IPS DF 4.7 (cell line): ENCODE data around the gene ZMYND10.

Source experiments
- DNase-seq: peaks from one replicate; pipeline ENCODE4 v3.0.0-alpha.2; 2013; ENCODE audit warnings: low spot score; ENCODE audit errors: extremely low read depth

The ZMYND10 gene

DNA sequence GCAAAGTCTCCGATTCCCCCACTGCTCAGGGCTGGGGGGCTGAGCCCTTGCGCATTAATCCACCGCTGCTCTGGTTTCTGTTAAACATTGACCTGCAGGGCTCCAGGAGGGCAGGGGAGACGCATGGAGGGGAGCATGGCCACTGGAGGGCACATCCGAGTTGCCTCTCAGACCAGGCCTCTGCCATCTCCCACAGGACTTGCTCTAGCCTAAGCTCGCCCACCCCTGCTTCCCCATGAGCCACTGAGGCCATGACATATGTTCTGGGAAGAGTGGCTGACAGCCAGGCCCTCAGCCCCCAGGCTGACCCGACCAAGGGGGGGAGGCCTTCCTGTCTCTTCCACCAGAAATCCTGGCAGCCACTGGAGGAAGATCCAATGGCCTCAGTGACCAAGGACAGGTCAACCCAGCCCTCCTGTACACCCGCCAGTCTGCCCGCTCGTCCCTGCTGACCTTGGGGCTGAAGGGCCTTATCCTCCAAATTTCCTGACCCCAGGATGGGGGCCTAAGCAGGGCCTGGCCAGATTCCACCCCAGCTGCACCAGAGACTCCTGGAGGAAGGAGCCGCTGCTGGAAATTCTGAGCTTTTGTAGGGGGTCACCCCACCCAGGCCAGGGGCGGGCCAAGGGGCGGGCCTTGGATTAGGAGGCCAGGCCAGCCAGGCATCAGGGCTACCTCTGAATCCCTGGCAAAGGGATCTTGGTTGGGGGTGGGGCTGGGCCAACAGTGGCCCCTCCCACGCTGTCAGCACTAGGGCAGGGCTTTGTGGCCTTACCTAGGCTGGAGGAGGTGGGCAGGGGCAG, 42.3 kb downstream of the ZMYND10 start, which contains the start of gene HYAL1:
HYAL1 (minus strand) TSS at position 562 of the 803 bp plus-strand sequence. CDS start 618 bp downstream, outside the sequence.
- no peak for DNase-seq

DNA sequence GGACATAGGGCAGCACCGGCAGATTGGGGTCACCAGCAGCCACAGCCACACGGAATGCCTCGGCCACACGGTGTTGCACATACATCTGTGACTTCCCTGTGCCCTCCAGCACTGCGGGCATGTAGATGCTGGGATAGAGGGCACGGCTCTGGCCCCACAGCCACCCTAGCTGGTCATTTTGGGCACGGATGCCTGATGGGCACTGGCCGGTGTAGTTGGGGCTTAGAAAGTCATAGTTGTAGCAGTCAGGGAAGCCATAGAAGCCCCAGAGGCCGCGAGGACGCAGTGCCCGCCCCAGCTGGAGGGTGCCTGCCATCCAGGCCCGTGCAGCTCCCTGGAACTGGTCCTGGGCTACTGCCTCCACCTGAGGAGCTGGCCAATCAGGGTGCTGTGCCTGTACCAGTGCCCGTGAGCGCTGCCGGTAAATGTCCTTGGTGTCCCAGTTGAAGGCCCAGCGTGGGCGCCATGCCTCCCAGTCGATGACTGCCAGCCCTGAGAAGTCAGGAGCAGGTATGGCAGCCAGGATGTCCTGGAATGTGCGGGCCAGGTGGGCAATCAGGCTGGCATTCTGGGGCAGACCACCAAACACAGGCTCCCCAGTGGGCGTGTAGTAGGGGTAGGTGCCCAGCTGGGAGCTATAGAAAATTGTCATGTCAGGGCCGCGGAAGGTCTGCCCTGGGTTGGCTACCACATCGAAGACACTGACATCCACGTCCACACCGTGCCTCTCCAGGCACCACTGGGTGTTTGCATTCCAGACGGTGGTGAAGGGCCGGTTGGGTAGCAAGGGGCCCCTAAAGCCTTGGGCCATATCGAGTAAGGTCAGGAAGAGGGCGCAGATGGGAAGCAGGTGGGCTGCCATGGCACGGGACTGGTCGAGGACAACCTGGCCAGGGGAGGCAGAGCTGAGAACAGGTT, 43.2 kb downstream of the ZMYND10 start:
- no peak for DNase-seq

DNA sequence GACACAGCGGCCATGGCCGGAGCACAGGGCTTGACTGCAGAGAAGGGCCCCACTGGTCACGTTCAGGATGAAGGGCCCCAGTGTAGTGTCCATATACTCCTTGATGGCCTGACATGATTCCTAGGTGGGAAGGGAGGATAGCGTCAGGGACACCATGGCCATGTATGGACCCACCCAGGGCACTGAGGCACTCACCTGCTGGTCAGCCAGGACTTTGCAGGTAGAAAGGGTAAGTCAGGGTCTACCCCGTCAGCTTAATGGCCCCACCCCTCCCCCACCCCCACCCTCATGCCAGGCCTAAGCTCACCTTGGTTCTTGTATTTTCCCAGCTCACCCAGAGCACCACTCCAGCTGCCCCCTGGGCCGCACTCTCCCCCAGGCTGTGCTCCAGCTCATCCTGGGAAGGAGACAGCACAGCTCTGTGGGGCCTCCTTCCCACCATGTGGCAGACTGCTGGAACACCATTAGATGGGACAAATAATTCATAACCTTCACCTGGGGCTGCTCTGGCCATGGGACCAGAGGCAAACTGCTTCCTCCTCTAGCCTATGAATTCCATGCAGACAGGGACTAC, 44.8 kb downstream of the ZMYND10 start:
- DNase-seq: no peak

DNA sequence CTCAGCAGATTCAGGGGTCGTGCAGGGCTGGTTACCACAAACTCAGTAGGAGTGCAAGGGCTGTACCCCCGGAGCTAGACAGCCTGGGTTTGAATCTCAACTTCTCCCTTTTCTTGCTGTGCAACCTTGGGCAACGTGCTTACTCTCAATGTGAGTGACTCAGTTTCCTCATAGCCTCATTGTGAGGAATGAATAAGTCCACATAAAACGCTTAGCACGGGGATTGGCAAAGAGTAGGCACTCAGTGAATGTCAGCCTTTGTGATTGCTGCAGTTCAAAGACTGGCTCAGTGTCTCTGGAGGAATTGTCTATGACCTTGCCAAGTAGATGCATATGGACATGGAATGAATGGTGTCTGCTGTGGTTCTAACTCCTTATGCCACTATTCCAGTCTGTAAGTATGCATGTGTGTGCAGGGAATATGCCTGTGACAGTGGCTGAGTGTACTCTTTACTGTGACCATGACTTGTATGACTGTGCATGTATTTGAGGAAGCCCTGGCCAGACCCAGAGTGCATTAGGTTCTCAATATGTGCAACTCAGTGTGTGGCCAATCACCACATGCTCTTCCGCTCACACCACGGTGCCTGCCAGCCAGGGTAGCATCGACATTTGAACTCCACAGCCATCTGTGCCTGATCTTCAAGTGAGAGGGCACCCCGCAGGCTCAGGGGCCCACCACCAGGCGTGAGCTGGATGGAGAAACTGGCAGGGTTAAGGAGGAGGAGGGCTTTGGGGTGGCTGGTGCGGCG, 45.4 kb downstream of the ZMYND10 start:
- DNase-seq: no peak

DNA sequence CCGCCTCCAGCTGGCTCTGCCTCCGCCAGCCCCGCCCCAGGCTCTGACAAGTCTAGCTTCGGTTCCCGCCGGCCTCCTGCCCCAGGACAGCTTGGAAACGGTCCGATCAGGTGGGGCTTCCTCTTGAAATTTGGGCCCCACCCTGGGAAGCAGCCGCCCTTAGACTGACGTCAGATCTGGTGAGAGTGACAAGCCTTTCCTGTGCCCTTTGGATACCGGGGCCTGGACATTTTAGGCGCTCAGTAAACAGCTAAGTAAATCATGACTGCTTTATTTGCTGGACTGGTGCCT, 45.9 kb downstream of the ZMYND10 start:
- DNase-seq: no peak

DNA sequence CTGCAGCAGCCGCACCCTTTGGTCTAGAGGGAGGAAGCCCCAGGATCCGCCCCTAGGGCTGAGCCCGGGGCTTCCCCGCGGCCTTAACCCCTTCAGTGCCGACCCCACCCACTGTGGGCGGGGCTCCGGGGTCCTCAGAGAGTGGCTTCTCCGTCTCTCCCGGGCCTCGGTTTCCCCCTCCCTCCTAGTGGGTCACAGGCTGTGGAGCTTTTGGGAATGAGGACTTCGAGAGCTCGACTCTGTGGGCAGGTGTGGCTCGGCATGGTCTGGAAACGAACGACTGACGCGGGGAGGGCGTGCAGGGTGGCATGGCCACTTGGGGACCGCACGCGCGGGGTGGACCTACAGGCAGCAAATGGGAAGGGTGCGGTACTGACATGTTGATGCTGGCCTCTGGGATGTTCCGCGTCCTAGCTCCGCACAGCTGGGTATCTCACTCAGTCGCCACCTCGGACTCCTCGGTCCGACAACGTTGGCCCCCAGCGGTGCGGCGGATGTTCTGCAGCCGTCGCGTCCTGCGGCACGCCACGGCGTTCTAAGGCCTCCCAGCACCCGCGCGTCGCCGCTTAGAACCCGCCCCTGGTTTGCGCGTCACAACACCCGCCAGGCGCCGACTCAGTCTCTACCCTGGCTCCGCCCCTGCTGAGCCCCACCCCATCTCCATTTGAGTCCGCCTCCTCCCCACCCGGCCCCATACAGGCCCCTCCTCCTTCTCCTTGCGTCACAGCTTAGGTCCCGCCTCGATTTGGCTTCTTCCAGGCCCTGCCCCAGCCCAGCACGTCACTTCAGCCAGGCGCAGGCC, 46.5 kb downstream of the ZMYND10 start, which contains the start of the genes HYAL3 and NAA80:
HYAL3 (minus strand) TSS at position 570 of the 802 bp plus-strand sequence. CDS start 3,803 bp downstream, outside the sequence.
NAA80 (minus strand) TSS at position 570 of the 802 bp plus-strand sequence. CDS start 1,942 bp downstream, outside the sequence.
- DNase-seq: no peak

DNA sequence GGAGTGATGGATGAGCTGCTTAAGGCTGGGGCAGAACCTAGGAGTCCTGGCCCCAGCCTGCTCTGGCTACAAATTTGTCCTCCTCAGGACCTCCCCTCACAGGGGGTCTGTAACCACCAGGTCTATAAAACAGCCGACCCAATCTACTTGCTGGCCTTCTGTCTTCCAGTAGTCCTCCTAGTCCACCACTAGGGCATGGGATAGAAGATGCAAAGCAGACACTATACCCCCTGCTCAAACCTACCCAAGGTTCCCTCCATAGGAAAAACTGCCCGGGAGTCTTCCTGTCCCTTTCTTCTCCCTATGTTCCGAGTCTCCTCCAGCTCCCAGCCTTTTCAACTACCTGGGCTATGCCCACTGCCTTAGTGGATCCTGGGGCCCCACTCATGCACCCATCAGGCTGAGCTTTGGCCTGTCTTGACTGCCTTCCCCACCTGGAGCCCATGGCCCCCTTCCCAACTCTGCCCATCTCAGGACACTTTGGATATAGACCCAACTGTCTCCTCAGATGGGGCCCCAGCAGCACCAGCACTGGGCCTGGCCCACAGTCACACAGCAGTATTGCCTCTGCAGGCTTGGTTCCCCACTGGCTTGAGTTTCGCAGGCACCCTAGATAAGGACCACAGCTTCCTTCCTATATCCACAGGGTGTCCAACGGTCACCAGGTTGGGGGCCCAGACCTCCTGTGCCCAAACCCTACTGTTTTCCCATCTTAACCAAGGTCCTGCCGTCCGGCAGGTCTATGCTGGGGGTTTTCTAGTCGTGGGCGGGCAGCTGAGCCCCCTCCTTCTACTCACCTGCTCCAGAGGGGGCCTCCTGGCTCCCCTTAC, 47.4 kb downstream of the ZMYND10 start:
- no peak for DNase-seq

DNA sequence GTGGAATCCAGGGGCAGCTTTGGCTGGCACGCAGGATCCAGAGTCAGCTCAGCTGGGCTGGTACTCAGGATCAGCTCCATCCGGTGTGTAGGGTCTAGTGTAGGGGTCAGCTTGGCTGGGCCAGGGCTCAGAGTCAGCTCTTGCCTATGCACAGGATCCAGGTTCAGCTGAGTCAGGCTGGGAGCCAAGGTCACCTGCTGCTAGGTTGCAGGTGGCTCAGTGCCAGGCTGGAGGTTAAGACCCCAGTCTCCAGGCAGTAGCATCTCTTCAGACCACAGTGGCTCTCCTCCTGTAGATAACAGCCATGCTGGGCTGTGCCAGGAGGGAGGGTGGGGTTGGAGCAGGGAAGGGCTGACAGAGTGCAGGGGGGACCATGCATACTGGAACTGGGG, 48.2 kb downstream of the ZMYND10 start:
- DNase-seq: no peak

DNA sequence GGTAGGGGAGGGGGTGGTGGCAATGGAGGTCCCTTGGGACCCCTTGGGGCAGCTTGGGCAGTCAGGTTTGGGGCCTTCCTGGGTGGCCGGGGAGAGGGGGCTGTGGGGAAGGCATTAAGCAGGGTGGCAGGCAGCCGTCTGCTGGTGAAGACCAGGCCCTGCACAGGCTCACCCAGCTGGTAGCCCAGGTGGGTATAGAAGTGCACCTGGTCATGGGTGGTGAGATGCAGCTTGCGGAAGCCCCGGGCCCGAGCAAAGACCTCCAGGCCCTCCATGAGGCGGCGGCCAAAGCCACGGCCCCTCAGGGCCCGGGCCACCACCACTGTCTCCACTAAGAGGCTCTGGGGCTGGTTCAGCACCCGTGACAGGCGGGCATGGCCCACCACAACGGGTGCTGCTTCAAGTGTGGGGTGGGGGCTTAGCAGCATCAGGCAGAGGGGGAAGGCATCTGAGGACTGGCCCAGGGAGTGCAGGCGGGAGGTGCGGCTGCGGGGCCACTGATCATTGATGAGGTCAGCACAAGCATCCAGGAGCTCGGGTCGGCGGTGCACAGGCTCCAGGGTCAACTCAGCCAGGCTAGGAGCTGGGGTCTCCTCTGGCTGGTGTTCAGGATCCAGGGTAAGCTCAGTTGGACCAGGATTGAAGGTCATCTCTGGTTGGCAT, 48.7 kb downstream of the ZMYND10 start:
- DNase-seq: no peak

DNA sequence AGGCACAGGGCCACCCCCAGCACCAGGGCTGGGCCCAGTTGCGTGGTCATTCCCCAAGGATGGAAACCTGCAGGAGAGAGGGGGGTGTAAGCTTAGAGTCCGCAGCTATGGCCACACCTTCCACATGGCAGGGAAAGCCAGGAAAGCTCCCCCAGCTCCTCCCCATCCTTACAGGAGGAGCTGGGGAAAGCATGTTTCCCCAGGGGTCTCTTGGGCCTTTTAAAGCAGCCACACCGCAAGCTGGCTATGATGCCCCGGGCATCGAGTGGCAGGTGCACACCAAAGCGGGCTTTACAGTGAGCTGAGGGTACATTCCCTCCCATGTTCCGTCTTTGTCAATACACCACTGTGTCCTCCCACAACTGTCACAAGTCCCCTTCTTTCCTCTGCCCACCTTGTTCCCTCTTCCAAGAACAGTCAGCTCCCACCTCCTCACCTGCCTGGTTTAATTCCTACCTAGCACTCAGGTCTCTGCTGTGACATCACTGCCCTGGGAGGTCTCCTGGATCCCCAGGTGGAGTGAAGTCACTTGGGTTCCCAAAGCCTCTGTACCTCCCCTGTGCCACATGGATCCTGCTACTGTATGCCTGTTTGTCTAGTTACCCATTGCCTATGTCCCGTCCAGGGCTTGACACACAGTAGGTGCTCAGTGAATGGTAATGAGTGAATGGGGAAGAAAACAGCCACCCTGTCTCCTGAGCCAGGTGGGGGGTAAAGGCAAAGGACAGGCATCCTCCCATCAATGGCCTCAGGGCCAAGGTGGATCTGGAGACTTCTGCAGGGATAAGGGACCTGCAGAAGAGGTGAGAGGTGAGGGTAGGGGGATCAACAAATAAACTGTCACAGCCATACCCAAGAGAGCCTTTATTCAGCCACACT, 49.7 kb downstream of the ZMYND10 start:
- DNase-seq: no peak

DNA sequence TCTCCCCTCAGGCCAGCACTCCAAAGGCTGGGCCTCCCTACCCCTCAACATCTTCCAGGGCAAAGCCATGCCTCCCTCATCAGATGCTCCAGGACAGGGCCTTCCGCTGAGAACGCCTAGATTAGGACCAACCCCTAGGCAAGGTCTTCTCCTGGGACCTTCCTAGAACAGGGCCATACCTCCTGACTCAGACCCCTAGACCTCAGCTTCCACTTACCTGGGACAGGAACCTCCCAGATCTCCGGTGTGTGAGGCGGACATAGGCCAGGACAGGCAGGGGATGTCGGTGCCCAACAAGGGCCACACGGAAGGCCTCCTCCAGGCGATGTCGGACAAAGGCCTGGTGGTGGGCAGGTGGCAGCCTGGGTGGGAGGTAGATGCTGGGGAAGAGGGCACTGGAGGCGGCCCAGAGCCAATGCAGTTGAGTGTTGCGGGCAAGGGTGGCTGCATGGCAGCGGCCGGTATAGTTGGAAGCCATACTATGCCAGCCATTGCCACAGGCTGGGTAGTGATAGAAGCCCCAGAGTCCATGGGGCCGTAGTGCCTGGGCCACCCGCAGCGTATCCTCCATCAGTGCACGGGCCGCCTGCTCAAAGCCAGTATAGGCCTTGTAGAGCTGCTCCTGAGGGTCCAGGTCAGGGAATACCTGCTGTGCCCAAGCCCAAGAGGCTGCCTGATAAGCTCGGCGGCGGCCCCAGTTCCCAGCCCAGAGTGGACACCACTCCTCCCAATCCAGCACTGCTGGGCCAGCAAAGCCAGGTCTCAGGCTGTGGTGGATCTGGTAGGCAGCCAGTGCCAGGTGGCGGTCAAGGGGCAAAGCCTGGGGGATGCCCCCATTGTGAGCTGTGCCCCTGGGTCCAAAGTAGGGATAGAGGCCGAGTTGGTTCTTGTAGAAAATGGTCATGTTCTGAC, 50.8 kb downstream of the ZMYND10 start:
- no peak for DNase-seq

DNA sequence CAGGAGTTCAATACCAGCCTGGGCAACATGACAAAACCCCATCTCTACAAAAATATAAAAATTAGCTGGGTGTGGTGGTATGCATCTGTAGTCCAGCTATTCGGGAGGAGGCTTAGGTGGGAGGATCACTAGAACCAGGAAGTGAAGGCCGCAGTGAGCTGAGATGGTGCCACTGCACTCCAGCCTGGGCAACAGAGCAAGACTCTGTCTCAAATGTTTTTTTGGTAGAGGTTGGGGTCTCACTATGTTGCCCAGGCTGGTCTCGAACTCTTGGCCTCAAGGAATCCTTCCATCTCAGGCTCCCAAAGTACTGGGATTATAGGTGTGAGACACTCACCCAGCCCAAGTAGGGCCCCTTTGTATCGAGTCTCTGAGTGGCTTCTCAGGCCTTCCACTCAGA, 51.4 kb downstream of the ZMYND10 start:
- DNase-seq: no peak

DNA sequence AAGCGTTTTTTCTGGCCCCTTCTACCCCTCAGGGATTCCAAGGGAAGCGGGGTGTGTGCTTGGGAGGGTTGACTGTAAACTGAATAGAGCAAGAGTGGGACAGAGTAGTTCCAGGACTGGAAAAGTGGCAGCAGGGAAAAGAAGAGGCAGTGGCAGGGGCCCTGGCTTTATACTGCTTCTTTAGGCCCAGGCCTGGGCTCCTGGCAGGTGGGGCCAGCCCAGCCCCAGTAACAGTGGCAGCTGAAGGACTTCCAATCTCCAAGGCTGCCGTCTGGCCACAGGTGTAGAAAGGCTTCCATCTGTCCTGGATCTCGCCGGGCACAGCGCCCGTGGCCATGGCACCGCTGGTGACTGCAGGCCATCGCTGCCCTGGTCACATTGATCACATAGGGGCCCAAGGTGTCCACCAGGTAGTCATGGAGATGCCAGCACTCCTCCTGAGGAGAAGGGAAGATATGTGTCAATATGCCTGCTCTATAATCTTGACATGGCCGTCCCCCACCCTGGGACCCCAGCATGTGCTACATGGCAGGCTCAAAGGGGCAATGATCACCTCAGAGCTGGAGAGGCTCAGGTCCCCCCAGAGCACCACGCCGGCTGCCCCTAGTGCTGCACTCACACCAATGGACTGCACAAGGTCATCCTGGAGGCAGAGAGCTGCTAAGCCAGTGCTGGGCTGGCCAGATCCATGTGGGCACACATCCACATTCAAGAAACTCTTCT, 52.3 kb downstream of the ZMYND10 start:
- DNase-seq: no peak

DNA sequence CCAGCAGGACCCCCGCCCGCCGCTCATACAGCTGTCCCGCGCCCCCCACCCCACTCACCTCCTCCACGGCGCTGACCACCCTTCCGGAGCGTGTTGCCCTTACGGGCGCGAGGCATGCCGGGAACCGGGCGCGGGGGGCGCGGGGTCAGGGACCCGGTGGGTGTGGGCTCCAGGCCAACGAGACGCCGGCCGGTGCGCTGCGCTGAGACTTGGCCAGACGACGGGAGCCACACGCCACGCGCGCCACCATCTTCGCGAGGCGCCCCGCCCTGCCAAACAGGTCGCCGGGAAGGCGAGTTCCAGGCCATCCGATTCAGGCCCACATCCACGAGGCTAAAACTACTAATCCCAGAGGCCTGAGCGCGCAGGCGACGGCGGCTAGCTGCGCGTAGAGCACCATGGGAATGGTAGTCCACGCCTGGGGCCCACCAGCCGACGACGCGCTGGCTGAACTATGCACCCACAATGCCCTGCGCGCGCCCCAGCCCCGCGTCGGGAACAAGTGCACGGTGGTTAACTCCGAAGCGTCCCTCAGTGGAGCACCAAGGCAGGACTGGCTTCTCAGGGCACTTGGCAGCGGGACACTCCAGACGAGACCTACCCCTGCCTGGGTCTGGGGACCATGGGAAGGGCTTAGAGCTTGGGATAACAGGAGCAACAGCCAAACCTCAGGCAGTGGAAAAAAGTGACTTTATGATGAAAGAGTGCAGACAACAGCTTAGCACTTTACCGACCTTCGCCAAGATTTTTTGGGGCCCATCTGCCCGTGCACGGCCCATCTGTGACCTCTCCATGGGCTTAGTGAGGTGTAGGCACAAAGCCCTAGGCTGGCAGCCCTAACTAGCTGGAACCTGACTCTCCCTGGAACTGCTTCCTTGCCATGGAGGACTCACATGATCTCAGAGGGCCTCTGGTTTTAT, 53.1 kb downstream of the ZMYND10 start, which contains the start of gene IFRD2:
IFRD2 (minus strand) TSS at position 271 of the 920 bp plus-strand sequence; CDS start at position 116, 155 bp downstream.
- no peak for DNase-seq
